NCI-H2227 treated with DMSO at 0.1 percent for 48 hours (cell line): Measurements from ENCODE around the gene BRICD5.
A peak's percentile ranks its signal among the peaks of the same experiment; 100 is the strongest.

Experiments
- DNase-seq: peaks from one replicate; lab custom pipeline; 2025; lab: John Stamatoyannopoulos, UW

Gene BRICD5

GRCh38 chr16:2199095-2199494, 11.6 kb downstream of the BRICD5 start:
- DNase-seq: no peak

- no peak for DNase-seq
Measured at GRCh38 chr16:2198283-2198682, 12.4 kb downstream of the BRICD5 start.

- no peak for DNase-seq
Measured at GRCh38 chr16:2197765-2198164, 12.9 kb downstream of the BRICD5 start.

GRCh38 chr16:2196981-2197511, 13.6 kb downstream of the BRICD5 start:
- DNase-seq: no peak

GRCh38 chr16:2196162-2196980, 14.3 kb downstream of the BRICD5 start, which contains the start of gene CASKIN1:
Gene CASKIN1, minus strand, starts transcription at chr16:2196605. Its CDS starts 173 bp downstream, at chr16:2196432.
- no peak for DNase-seq

- DNase-seq: no peak
Measured at GRCh38 chr16:2195322-2196161, 15.1 kb downstream of the BRICD5 start.

- DNase-seq: no peak
Measured at GRCh38 chr16:2194852-2195321, 15.8 kb downstream of the BRICD5 start.

GRCh38 chr16:2194166-2194834, 16.4 kb downstream of the BRICD5 start:
- peak; percentile 56 for DNase-seq

GRCh38 chr16:2191446-2191706, 19.3 kb downstream of the BRICD5 start:
- no peak for DNase-seq

GRCh38 chr16:2190659-2191445, 19.8 kb downstream of the BRICD5 start:
- no peak for DNase-seq

GRCh38 chr16:2190002-2190658, 20.5 kb downstream of the BRICD5 start:
- no peak for DNase-seq

GRCh38 chr16:2189252-2189893, 21.3 kb downstream of the BRICD5 start:
- DNase-seq: no peak

GRCh38 chr16:2188395-2188794, 22.3 kb downstream of the BRICD5 start:
- no peak for DNase-seq

- DNase-seq: no peak
Measured at GRCh38 chr16:2187212-2187611, 23.5 kb downstream of the BRICD5 start.

GRCh38 chr16:2186505-2186904, 24.2 kb downstream of the BRICD5 start:
- DNase-seq: no peak

GRCh38 chr16:2186064-2186463, 24.6 kb downstream of the BRICD5 start:
- no peak for DNase-seq

GRCh38 chr16:2184962-2185361, 25.7 kb downstream of the BRICD5 start:
- no peak for DNase-seq

GRCh38 chr16:2184346-2184745, 26.3 kb downstream of the BRICD5 start:
- DNase-seq: no peak

GRCh38 chr16:2183671-2184070, 27.0 kb downstream of the BRICD5 start:
- no peak for DNase-seq

- no peak for DNase-seq
Measured at GRCh38 chr16:2181952-2182351, 28.7 kb downstream of the BRICD5 start.
